ENCODE measurements around the gene AHSA1. TPM values are rescaled to one million over a fixed set of nuclear protein-coding genes. Genes with fewer than 3 reads are reported as not detected.

The AHSA1 gene
- total RNA-seq, 2 experiments from 2014 or later: 28.7 to 33.7 TPM

GRCh38 chr14:77478796-77479195 lies 20.9 kb downstream of the AHSA1 start:
- ChIA-PET POLR2A (no interaction called here), CTCF (no interaction called here)

GRCh38 chr14:77482422-77482821 lies 24.5 kb downstream of the AHSA1 start:
- no peaks in the 10 kb centered on the region for H3K27me3 Mint-ChIP-seq
- no peaks in the 10 kb centered on the region for H3K36me3 Mint-ChIP-seq (ENCODE audit: low read depth)
- no peak overlapping the region for H3K4me3 ChIP-seq (ENCODE audit: low read length)
- H3K36me3 ChIP-seq (ENCODE audit: insufficient read depth, low read length): no peaks in the 10 kb centered on the region
- H3K27me3 ChIP-seq (ENCODE audit: control insufficient read depth in 1 of 2, insufficient read depth in 2 of 2, low read length in 2 of 2): no peaks in the 10 kb centered on the region
- H3K4me1 Mint-ChIP-seq (ENCODE audit: low read depth): no peaks in the 10 kb centered on the region
- no peaks in the 10 kb centered on the region for H3K9me3 Mint-ChIP-seq
- ChIA-PET POLR2A (no interaction called here), CTCF (no interaction called here)
- DNase-seq: no peak
- ATAC-seq (ENCODE audit: poor library complexity): no peak
- H3K27ac Mint-ChIP-seq: no peak overlapping the region
- intact Hi-C loops (cut with DNase I, micrococcal nuclease): no loop called here
- no peaks in the 10 kb centered on the region for H3K9me3 ChIP-seq (ENCODE audit: control insufficient read depth in 1 of 2, insufficient read depth in 1 of 2, low read length in 2 of 2)
- H3K27ac ChIP-seq (ENCODE audit: low read depth in 1 of 2, low read length in 2 of 2): no peak overlapping the region
- no peak for TF ChIP-seq CTCF (IDR thresholded peaks at IDR 0.05)
- H3K4me1 ChIP-seq (ENCODE audit: insufficient read depth, low read length): no peaks in the 10 kb centered on the region
- H3K4me3 Mint-ChIP-seq: no peak overlapping the region

More at GRCh38 chr14:77478796-77479195, 20.9 kb downstream of the AHSA1 start:
- Mint-ChIP-seq H3K27ac (no peak overlapping the region), H3K27me3 (no peaks in the 10 kb centered on the region), H3K4me1 (ENCODE audit: low read depth) (no peaks in the 10 kb centered on the region), H3K4me3 (no peak overlapping the region), H3K36me3 (ENCODE audit: low read depth) (no peaks in the 10 kb centered on the region), H3K9me3 (no peaks in the 10 kb centered on the region)
- no peak for TF ChIP-seq CTCF (IDR thresholded peaks at IDR 0.05)
- intact Hi-C loops (cut with DNase I, micrococcal nuclease): no loop called here
- Histone ChIP-seq H3K4me1 (ENCODE audit: insufficient read depth, low read length) (no peaks in the 10 kb centered on the region), H3K4me3 (ENCODE audit: low read length) (no peak overlapping the region), H3K27ac (ENCODE audit: low read depth in 1 of 2, low read length in 2 of 2) (no peak overlapping the region), H3K36me3 (ENCODE audit: insufficient read depth, low read length) (no peaks in the 10 kb centered on the region), H3K27me3 (ENCODE audit: control insufficient read depth in 1 of 2, insufficient read depth in 2 of 2, low read length in 2 of 2) (no peaks in the 10 kb centered on the region), H3K9me3 (ENCODE audit: control insufficient read depth in 1 of 2, insufficient read depth in 1 of 2, low read length in 2 of 2) (no peaks in the 10 kb centered on the region)
- DNase-seq (no peak), ATAC-seq (ENCODE audit: poor library complexity) (no peak)

- no peaks in the 10 kb centered on the region for H3K27me3 Mint-ChIP-seq
- H3K9me3 Mint-ChIP-seq: no peaks in the 10 kb centered on the region
- ATAC-seq (ENCODE audit: poor library complexity) (no peak), DNase-seq (no peak)
- no peak overlapping the region for H3K4me3 Mint-ChIP-seq
- Histone ChIP-seq H3K4me1 (ENCODE audit: insufficient read depth, low read length) (no peaks in the 10 kb centered on the region), H3K4me3 (ENCODE audit: low read length) (no peak overlapping the region), H3K27ac (ENCODE audit: low read depth in 1 of 2, low read length in 2 of 2) (no peak overlapping the region), H3K36me3 (ENCODE audit: insufficient read depth, low read length) (no peaks in the 10 kb centered on the region), H3K9me3 (ENCODE audit: control insufficient read depth in 1 of 2, insufficient read depth in 1 of 2, low read length in 2 of 2) (no peaks in the 10 kb centered on the region), H3K27me3 (ENCODE audit: control insufficient read depth in 1 of 2, insufficient read depth in 2 of 2, low read length in 2 of 2) (no peaks in the 10 kb centered on the region)
- no peaks in the 10 kb centered on the region for H3K36me3 Mint-ChIP-seq (ENCODE audit: low read depth)
- H3K4me1 Mint-ChIP-seq (ENCODE audit: low read depth): no peaks in the 10 kb centered on the region
- no peak for TF ChIP-seq CTCF (IDR thresholded peaks at IDR 0.05)
- ChIA-PET POLR2A (no interaction called here), CTCF (no interaction called here)
- intact Hi-C loops (cut with DNase I, micrococcal nuclease): no loop called here
- no peak overlapping the region for H3K27ac Mint-ChIP-seq
These were observed 27.4 kb downstream of the AHSA1 start for GRCh38 chr14:77485256-77485655.
